ENCODE measurements around the gene OSBPL9.
"Not testable (repeated sequence)": the region's sequence is repeated elsewhere in the genome, so short reads cannot be mapped to it uniquely, and the experiment has no call there.

Gene OSBPL9

DNA sequence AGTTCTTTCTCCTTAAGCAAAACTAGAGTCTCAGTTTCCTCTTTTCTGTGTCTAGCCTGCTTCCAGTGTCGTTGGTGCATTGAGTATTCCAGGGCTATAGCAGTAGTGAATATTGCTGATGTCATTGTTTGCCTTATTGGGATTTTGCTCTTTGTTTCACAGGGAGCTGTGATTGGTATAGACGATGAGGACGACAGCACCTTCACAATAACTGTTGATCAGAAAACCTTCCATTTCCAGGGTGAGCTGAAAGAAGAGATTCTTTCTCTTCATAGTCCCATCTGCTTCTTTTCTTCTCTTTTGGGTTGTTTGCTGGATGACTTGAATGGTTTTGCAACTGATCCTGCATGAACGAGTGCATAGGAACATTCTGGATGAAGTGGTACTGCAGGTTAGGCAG, 52.4 kb downstream of the OSBPL9 start:
- no peak for DNase-seq

DNA sequence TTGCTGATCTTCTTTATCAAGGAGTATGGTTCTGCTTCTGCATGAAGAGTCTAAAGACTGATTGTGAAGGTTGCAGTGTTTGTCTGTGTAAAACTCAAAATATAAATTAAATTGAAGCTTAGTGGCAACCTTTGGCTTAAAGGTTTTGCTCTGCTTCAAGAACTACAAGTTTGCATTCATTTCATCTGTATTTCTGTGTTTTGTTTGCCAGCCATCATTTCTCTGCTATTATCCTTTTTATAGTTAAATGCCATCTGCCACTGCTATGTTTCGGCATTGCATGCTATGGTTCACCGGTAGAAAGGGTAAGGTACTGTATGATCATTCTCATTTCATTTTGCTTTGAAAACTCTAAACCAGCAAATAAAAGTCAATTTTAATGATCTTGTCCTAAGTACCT, 52.9 kb downstream of the OSBPL9 start:
- DNase-seq, result no peak

DNA sequence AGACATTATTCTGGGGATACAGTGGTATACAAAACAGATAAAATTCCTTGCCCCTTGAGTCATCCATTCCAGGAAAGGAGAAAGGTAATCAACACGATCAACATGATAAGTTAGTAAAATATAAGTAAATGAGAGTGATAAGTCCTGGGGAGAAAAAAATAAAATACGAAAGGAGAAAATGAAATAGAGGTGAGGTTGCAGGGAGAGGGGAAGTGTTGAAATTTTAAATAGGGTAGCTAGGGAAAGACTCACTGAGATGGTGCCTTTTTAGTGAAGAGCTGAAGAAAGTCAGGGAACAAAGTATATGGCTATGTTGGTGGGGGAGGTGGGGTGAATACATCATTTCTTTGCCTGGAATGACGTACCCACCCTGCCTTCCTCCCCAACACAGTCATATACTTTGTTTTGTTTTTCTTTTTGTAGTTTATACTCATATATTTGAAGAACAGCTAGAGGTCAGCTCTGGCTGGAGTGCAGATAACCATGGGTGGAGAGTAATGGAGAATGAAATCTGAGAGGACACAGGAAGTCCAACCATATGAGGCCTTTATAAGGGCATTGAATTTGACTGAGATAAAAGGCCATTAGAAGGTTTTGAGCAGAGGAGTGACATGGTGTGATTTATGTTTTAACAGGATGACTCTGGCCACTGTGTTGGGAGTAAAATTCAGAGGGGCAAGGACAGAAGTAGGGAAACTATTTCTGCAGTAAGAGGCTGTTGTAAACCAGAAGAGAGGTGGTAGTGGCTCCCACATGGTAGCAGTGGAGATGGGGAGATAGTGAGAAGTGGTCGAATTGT, 54.8 kb downstream of the OSBPL9 start:
- no peak for DNase-seq

DNA sequence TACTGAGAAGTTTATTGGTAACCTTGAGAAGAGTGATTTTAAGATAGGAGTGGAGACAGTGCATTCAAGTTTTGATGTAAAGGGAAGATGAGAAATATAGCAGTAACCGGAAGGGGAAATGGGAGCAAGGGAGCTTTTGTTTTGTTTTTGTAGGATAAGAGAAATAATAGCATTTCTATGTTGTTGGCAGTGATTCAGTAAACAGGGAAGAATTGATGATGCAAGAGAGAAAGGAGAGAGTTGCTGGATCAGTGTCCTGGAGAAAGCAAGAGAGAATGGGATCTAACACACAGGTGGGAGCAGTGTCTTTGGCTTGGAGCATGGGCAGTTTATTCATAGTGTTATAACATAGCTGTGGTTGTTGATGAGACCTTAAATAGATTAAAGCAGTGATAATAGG, 56.4 kb downstream of the OSBPL9 start:
- DNase-seq, result no peak

DNA sequence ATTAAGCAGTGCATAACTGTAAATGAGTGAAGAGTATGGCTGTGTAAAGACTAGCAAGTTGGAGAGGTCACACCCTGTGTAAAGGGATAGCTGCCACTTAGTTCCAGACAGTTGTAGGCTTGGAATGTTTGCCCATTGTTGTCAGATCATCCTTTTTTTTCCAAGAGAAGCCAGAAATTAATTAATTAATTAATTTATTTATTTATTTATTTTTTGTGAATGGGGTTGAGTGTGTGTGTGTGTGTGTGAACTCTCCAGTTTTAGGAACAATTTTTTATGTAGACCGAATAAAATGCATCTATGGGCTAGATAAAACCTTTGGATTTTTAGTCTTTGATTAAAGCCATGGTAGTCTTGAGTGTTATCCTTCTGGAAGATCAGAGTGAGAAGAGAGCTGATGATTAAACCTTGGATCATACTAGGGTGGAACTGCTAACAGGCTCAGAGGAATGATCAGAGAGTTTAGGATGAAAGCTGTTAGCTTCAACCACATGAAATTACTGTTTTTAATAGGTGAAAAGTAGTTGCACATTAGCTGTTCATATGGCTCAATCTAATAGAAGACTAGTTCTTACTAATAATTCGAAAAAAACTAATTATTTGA, 58.4 kb downstream of the OSBPL9 start:
- no peak for DNase-seq

DNA sequence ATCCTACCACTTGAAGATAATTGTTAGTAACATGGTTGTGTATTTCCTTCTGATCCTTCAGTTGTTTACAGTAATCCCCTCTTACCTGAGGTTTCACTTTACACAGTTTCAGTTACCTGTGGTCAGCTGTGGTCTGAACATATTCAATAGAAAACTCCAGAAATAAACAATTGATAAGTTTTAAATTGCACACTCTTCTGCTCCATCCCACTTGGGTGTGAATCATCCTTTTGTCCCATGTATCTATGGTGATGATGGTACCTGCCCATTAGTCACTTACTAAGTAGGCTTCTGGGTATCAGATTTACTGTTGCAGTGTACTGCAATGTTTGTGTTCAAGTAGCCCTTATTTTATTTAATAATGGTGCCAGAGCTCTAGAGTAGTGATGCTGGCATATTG, 62.5 kb downstream of the OSBPL9 start:
- no peak for DNase-seq

DNA sequence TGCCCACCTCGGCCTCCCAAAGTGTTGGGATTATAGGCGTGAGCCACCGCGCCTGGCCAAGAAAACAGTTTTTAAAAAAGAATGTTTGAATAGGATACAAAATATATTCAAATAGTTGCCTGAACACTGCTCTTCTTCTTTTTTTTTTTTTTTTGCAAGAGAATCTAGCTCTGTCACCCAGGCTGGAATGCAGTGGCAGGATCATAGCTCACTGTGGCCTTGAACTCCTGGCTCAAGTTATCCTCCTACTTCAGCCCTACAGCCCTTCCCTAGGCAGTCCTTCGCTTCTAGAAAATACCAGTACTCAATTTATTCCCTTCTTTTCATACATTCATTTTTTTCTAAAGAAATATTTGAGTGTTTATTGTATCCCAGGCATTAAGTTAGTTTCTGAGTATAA, 67.9 kb downstream of the OSBPL9 start:
- no peak for DNase-seq

DNA sequence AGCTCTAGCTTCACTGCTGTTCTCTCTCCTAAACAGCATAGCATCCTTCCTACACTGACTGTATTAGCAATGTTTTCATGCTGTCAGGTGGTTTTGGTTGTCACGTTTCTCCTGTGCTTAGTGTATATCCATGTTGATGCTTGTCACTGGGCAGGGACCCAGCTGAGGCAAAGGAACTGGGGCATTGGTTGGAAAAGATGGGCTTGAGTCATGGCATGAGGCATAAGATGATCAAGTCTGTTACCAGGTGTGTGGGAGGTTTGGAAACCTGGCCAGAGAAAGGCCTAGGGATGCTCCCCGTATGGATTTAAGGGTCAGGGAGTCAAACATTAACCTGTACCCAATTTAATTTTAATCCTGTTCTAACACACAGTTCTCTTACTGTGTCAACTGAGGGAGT, 69.6 kb downstream of the OSBPL9 start:
- DNase-seq, result no peak

DNA sequence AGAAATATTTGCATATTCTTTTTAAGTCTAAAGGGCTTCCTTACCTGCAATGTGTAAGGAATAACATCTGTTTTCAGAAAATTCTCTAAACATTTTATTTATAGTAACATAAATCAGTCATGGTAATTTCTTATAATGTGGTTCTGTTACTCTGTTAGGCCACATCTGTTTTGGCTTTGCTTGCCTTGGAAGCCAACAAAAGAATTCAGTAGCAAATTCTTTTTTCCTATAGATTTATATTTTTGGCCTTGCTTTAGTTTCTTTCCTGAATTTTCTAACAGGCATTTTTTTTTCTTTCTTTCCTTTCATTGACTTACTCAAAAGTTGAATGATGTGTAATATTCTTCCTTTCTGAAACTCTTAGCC, 72.2 kb downstream of the OSBPL9 start:
- no peak for DNase-seq

DNA sequence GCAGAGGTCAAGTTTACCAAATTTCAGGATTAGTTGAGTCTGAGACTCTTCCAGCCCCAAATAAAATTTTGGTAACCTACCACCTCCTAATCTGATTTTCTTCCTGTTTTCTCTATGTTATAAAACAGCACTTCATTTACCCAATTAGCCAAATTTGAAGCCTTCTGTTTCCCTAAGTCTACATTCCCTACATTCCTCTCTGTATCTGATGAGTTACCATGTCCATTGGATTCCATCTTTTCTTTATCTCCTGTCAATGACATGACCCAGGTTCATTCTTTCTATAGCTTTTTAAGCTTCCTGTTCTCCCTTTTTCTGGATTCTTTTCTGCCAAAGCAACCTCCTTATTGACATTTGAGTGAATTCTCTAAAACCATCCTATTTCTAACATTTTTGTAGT, 72.8 kb downstream of the OSBPL9 start:
- DNase-seq, result no peak

DNA sequence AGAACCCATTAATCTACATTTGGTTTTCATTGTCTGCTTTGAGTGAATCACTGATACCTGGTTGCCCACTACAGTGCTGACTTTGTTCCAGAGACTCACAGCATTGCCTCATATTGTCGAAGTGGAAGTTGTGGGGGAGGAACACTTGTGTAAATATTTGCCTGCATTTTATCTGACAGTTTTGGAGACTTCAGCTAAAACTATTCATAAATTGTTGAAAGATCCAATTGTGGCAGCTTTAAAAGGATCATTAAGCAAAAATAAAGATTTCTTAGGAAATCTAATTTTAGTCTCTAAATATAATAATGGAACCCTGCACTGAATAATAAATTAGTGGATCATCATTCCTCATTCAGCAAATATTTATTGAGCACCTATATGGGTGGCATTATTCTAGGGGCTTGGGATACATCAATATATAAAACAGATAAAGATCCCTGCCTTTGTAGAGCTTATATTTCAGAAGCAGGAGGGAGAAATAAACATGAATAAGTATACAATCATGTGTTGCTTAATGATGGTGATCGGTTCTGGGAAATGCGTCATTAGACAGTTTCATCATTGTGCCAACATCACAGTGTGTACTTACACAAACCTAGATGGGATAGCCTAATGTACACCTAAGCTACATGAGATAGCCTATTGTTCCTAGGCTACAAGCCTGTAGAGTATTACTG, 73.5 kb downstream of the OSBPL9 start:
- DNase-seq, result no peak

DNA sequence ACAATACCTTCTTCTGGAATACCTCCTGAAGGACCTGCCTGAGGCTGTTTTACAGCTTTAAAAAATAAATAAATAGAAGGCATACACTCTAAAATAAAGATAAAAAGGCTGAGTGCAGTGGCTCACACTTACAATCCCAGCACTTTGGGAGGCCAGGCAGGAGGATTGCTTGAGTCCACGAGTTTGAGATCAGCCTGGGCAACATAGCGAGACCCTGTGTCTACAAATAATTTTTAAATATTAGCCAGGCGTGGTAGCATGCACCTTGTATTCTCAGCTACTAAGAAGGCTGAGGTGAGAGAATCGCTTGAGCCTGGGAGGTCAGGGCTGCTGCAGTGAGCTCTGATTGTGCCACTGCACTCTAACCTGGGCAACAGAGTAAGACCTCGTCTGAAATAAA, 75.0 kb downstream of the OSBPL9 start:
- no peak for DNase-seq

DNA sequence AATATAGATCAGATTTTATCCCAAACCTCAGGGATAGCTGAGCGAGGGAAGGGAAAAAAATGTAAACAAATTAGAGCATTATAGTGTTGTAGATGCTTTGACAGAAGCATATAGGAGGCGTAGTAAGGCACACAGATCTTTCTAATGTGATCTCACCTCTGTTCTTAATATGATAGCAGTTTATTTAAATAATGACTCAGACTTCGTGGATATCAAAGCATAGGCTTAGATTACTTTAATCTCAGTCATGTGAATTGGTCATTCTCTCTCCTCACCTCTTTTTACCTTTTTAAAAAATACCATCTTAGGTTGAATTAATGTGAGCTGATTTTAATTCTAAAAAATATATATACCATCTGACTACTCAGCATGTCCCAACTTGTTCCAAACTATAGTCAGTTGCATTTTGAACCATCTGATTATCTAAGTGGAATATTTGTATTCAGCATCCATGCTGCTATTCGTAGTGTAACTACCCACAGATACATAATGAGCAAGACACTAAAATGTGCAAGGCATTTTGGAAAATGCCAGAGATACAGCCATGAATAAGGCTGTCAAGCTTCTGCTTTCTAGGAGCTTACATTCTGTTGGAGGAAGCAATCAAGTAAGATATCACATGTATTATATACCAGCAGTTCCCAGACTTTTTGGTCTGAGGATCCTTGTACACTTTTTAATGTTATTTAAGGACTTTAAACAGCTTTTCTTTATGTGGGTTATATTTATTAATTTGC, 76.7 kb downstream of the OSBPL9 start:
- no peak for DNase-seq

DNA sequence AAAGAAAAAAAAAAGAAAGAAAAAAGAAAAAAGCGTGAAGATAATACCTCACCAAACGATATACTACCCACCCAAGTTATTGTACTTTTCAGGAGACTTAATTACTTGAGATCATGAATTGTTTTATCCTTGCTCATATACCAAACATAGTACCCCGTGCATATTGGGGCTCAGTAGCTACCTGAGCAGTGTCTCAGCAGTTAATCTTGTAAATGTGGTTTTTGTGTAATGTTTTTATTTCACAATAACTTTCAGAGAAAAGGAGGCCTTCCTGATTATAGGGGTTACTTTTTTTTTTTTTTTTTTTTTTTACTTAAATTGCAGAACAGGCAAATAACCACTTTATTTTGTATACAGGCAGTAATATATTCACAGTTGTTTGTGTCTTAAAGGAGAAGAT, 80.3 kb downstream of the OSBPL9 start:
- DNase-seq, result no peak

DNA sequence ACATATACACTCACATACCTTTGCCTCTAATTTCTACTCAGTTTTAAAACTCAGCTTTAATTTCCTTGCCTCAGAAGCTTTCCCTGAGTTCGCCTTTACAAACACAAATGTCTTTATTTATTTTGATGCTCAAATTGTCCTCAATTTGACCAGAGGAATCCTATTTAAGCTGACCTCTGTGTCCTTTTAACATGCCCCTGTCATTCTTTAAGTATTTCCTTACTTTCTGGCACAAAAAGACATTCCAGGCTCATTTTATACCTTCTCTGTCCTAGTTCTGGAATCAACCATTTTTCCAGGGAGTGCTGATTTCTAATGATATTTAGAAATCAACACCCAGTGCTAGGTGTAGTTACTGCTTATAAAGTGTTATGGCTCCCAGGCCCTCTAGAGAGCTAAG, 82.5 kb downstream of the OSBPL9 start:
- DNase-seq, result no peak

DNA sequence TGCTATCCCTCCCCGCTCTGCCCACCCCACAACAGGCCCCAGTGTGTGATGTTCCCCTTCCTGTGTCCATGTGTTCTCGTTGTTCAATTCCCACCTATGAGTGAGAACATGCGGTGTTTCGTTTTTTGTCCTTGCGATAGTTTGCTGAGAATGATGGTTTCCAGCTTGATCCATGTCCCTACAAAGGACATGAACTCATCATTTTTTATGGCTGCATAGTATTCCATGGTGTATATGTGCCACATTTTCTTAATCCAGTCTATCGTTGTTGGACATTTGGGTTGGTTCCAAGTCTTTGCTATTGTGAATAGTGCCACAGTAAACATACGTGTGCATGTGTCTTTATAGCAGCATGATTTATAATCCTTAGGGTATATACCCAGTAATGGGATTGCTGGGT, 84.9 kb downstream of the OSBPL9 start:
- not testable (repeated sequence) for DNase-seq

DNA sequence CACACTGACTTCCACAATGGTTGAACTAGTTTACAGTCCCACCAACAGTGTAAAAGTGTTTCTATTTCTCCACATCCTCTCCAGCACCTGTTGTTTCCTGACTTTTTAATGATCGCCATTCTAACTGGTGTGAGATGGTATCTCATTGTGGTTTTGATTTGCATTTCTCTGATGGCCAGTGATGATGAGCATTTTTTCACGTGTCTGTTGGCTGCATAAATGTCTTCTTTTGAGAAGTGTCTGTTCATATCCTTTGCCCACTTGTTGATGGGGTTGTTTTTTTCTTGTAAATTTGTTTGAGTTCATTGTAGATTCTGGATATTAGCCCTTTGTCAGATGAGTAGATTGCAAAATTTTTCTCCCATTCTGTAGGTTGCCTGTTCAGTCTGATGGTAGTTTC, 85.3 kb downstream of the OSBPL9 start:
- DNase-seq, result not testable (repeated sequence)

DNA sequence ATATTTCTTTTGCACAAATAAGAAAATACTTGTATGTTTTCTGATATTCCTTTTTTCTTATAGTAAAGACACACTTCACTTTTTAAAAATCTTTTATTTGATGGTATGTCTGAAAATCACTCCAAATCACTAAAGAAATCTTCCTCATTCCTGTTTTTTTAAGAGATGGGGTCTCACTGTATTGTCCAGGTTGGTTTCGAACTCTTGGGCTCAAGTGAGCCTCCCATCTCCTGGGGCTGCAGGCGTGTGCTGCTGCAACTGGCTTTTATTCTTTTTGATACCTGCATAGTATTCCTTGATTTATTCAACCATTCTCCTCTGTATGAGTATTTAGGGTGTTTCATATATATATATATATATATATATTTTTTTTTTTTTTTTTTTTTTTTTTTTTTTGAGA, 88.1 kb downstream of the OSBPL9 start:
- no peak for DNase-seq

DNA sequence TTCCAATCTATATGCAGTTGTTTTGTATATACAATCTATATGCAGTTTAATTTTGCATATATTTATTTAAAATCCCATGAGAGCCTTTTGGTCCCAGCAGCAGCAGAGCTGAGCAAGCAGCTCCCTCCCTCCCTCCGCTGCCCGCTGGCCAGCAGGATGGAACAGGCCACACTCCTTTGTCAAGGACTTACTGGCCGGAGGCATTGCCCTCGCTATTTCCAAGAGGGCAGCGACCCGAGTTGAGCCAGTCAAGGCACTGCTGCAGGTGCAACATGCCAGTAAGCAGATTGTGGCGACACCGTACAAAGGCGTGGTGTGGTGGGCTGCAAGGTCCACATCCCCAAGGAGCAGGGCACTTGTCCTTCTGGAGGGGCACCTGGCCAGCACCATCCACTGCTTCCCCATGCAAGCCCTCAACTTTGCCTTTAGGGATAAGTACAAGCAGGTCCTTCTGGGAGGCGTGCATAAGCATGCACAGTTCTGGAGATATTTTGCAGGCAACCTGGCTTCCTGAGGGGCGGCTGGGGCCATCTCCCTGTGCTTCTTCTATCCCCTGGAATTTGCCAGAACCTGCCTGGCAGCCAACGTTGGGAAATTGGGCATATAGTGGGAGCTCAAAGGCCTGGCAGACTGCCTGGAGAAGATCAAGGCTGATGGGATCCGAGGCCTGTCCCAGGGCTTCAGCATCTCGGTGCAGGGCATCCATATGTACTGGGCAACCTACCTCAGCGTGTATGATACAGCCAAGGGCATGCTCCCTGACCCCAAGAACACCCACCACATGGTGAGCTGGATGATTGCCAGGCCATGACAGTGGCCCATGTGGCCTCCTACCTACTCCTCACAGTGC, 92.2 kb downstream of the OSBPL9 start:
- no peak for DNase-seq

DNA sequence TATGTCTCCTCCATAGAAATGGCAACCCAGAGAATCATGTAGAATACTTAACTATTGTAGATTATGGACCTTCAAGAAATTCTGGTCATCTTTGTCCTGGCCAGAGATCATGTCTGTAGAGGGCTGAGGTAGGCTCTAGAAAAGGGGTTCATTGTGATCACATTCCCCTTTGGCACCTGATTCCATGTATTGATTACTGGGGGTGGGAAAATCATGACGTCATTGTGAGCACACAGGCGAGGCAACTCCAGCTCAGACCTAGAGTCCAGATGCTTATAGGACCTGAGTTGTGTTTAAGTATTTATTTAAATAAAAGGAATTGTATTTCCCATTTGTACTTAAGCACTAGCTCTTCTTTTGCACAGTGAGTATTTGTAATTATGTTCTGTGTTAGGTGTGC, 93.1 kb downstream of the OSBPL9 start:
- DNase-seq, result no peak

DNA sequence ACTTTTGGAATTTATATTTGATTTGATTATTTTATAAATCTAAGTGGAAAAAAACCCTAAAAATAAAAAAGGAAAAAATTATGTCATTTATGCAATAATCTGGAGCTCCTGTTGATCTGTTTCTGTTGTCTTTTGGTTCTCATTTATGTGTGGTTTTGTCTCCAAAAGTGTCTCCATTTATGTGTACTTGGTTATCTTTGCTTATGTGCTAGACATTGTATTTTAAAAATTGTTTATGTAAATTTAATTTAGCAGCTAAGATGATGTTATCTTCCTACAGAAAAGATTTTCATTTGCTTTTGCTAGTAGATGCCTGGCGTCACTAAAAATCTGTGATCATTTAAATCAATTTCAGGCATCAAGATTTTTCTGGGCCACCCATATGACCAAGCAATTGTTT, 95.7 kb downstream of the OSBPL9 start:
- no peak for DNase-seq

DNA sequence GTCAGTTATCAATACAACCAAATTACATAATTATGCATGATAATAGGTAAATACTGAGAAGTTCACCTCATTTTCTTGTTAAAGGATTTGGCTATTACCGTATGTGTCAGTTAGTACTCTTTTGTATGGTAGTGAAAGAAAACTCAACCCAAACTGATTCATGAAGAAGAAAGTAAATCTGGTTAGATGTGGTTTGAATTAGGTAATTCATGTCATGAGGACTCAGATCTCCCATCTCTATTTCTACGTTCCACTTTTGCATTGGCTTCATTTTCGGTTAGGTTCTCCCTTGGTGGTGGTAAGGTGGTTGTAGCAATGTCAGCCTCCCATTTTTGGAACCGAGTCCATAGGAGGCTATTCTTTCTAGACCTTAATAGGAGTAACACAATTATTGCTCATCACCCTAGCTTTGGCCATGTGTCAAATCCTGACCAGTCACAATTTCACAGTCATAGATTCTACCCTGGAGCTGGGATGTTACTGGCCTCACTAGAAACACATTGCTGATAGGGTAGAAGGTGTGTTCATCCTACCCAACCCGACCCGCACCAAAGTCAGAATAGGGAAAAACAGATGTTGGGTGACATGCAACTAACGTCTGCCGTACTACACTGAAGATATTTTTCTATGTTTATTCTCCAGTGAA, 97.6 kb downstream of the OSBPL9 start:
- DNase-seq, result no peak

All from NCI-H187 treated with DMSO at 0.1 percent for 48 hours (cell line).